Measurements from ENCODE around the gene DNAJC17. TPM values are rescaled to one million over a fixed set of nuclear protein-coding genes. Genes with fewer than 3 reads are reported as not detected.

The DNAJC17 gene
- total and polyA plus RNA-seq, 2 of the 13 experiments (the other 11 are each of a cell fraction or from before 2014, with no cell fraction given): 22.2 to 26.5 TPM

- TF ChIP-seq SIX4 (CRISPR knock-in tag; IDR thresholded peaks at IDR 0.05): no peak
- TF ChIP-seq KDM5A (IDR thresholded peaks at IDR 0.05; ENCODE audit: borderline replicate concordance, low read length): peak; percentile 77; the same call in 1 of the 2 replicates
- peak; percentile 20; the same call in 1 of the 2 replicates for TF ChIP-seq ZNF547 (CRISPR knock-in tag; IDR thresholded peaks at IDR 0.05)
- no peak; the same call in 1 of the 2 replicates for TF ChIP-seq ZBTB25 (CRISPR knock-in tag; IDR thresholded peaks at IDR 0.05)
- no peak for TF ChIP-seq ZNF782 (CRISPR knock-in tag; IDR thresholded peaks at IDR 0.05; ENCODE audit: borderline replicate concordance)
- 0 out of 2 replicates have a peak, but pooled peaks have one; percentile 46 for TF ChIP-seq ZNF639 (CRISPR knock-in tag; conservative IDR thresholded peaks at IDR 0.05)
- peak; percentile 89 for TF ChIP-seq RXRA (CRISPR knock-in tag; IDR thresholded peaks at IDR 0.05)
- TF ChIP-seq PAF1 (CRISPR knock-in tag; IDR thresholded peaks at IDR 0.05): no peak
- TF ChIP-seq E2F1 (CRISPR knock-in tag; IDR thresholded peaks at IDR 0.05): peak; percentile 53; the same call in 1 of the 2 replicates
- TF ChIP-seq FOXM1 (CRISPR knock-in tag; IDR thresholded peaks at IDR 0.05): 0 out of 2 replicates have a peak, but pooled peaks have one; percentile 14
- TF ChIP-seq ZBTB37 (CRISPR knock-in tag; IDR thresholded peaks at IDR 0.05): no peak
- peak; percentile 36; the same call in 1 of the 2 replicates for TF ChIP-seq KMT2A (CRISPR knock-in tag; IDR thresholded peaks at IDR 0.05)
- TF ChIP-seq RAD21 (CRISPR knock-in tag; IDR thresholded peaks at IDR 0.05): no peak
- TF ChIP-seq ASH2L (IDR thresholded peaks at IDR 0.05; ENCODE audit: insufficient read length, low read depth, low read length): peak; percentile 81
- TF ChIP-seq HINFP (CRISPR knock-in tag; IDR thresholded peaks at IDR 0.05; ENCODE audit: low read depth): peak; percentile 94
- TF ChIP-seq SP2 (CRISPR knock-in tag; IDR thresholded peaks at IDR 0.05): no peak
- peak; percentile 41 for TF ChIP-seq SRY (CRISPR knock-in tag; IDR thresholded peaks at IDR 0.05)
- TF ChIP-seq KDM4B (CRISPR knock-in tag; IDR thresholded peaks at IDR 0.05): peak; percentile 23; the same call in 1 of the 2 replicates
- peak; percentile 11 for TF ChIP-seq ZBTB43 (CRISPR knock-in tag; conservative IDR thresholded peaks at IDR 0.05)
- no peak; the same call in 1 of the 2 replicates for TF ChIP-seq RELA (CRISPR knock-in tag; IDR thresholded peaks at IDR 0.05)
- 0 out of 2 replicates have a peak, but pooled peaks have one; percentile 34 for TF ChIP-seq SIX1 (CRISPR knock-in tag; IDR thresholded peaks at IDR 0.05; ENCODE audit: borderline replicate concordance)
Observed at GRCh38 chr15:40807028-40807887, at the start of gene DNAJC17, which contains the start of gene ZFYVE19 (continued).

Measured in HepG2 (cell line).